Urinary bladder (tissue), 4 donors: ENCODE measurements around the gene ZNF281. TPM values are rescaled to one million over a fixed set of nuclear protein-coding genes. Genes with fewer than 3 reads are reported as not detected.
"Not testable (repeated sequence)": the region's sequence is repeated elsewhere in the genome, so short reads cannot be mapped to it uniquely, and the experiment has no call there.

Source experiments
- DNase-seq: peaks from one replicate; pipeline ENCODE4 v3.0.0-alpha.2; 2015; ENCODE audit errors: extremely low spot score
- H3K27ac ChIP-seq: one replicate; pipeline ENCODE4 v1.5.1; 2013; ENCODE audit warnings: low read depth, mild to moderate bottlenecking, moderate library complexity
- H3K36me3 ChIP-seq: one replicate; pipeline ENCODE4 v1.6.1; 2013; ENCODE audit warnings: mild to moderate bottlenecking, moderate library complexity; ENCODE audit not compliant: insufficient read depth
- H3K4me1 ChIP-seq: one replicate; pipeline ENCODE4 v1.6.1; 2013; ENCODE audit warnings: mild to moderate bottlenecking, moderate library complexity; ENCODE audit not compliant: insufficient read depth
- H3K4me3 ChIP-seq: one replicate; pipeline ENCODE4 v1.5.1; 2013; ENCODE audit warnings: low read depth, low read length
- WGBS: extraction: QIAGEN DNeasy Blood & Tissue Kit; methylation state at CpG from one replicate; pipeline ENCODE4 v1.1.7; 2013; 5-methylcytosine and 5-hydroxymethylcytosine counted together
- polyA plus RNA-seq: library from polyadenylated mRNA; stranded (reverse); fragments of 200-250 nt; gene quantifications from one replicate; pipeline ENCODE4 v1.2.3, GENCODE V29; 2013
- total RNA-seq: library from RNA; depleted of rRNA; stranded (reverse); fragments of >200 nt; gene quantifications from one replicate; pipeline ENCODE4 v1.2.3, GENCODE V29; 2014
- donor health status: healthy with polysubstance abuse.
- donor health status: healthy.

ZNF281 gene
- total and polyA plus RNA-seq, 2 donors: 6.4 to 28.0 TPM

- no peaks in the 10 kb centered on the region for H3K4me1 ChIP-seq
- H3K27ac ChIP-seq: no peak overlapping the region
- WGBS: 10% methylated on average over 2 of the region's 2 CpGs
Observed at GRCh38 chr1:200415789-200416593, 6.2 kb upstream of the ZNF281 start.

GRCh38 chr1:200415227-200415626, 5.4 kb upstream of the ZNF281 start:
- H3K36me3 ChIP-seq: no peaks in the 10 kb centered on the region
- H3K4me3 ChIP-seq: no peak overlapping the region
- 53% methylated on average over 1 of the region's 1 CpG for WGBS
- H3K27ac ChIP-seq: no peak overlapping the region
- H3K4me1 ChIP-seq: no peaks in the 10 kb centered on the region
- DNase-seq: no peak

More at GRCh38 chr1:200415789-200416593, 6.2 kb upstream of the ZNF281 start:
- Histone ChIP-seq H3K36me3 (no peaks in the 10 kb centered on the region), H3K4me3 (no peak overlapping the region)
- peak; percentile 28 for DNase-seq

GRCh38 chr1:200414657-200415056, 4.8 kb upstream of the ZNF281 start:
- H3K27ac ChIP-seq: no peak overlapping the region
- WGBS: 94% methylated on average over 4 of the region's 4 CpGs

GRCh38 chr1:200413766-200414165, 3.9 kb upstream of the ZNF281 start:
- WGBS: 71% methylated on average over 11 of the region's 11 CpGs
- not testable (repeated sequence) for DNase-seq, H3K36me3 ChIP-seq

More at GRCh38 chr1:200414657-200415056, 4.8 kb upstream of the ZNF281 start:
- DNase-seq: no peak
- no peaks in the 10 kb centered on the region for H3K36me3 ChIP-seq
- no peaks in the 10 kb centered on the region for H3K4me1 ChIP-seq
- no peak overlapping the region for H3K4me3 ChIP-seq

GRCh38 chr1:200411406-200412257, 1.8 kb upstream of the ZNF281 start:
- no peaks in the 10 kb centered on the region for H3K36me3 ChIP-seq
- 43% methylated on average over 20 of the region's 20 CpGs for WGBS
- DNase-seq: no peak
- H3K4me1 ChIP-seq: no peaks in the 10 kb centered on the region
- no peak overlapping the region for H3K27ac ChIP-seq
- no peak overlapping the region for H3K4me3 ChIP-seq

More at GRCh38 chr1:200413766-200414165, 3.9 kb upstream of the ZNF281 start:
- not testable (repeated sequence) for H3K4me3 ChIP-seq, H3K4me1 ChIP-seq, H3K27ac ChIP-seq

- H3K36me3 ChIP-seq: no peaks in the 10 kb centered on the region
Observed at GRCh38 chr1:200410566-200410878, 686 bp upstream of the ZNF281 start.

GRCh38 chr1:200409203-200409760, 554 bp downstream of the ZNF281 start:
- Histone ChIP-seq H3K27ac (peak overlapping the region; percentile 67), H3K4me1 (no peaks in the 10 kb centered on the region), H3K36me3 (no peaks in the 10 kb centered on the region), H3K4me3 (peak overlapping the region; percentile 95)
- DNase-seq: no peak
- 2% methylated on average over 41 of the region's 41 CpGs for WGBS

More at GRCh38 chr1:200410566-200410878, 686 bp upstream of the ZNF281 start:
- Histone ChIP-seq H3K4me1 (no peaks in the 10 kb centered on the region), H3K27ac (no peak overlapping the region), H3K4me3 (peak overlapping the region; percentile 95)
- peak; percentile 33 for DNase-seq
- 11% methylated on average over 8 of the region's 8 CpGs for WGBS

- H3K36me3 ChIP-seq: no peaks in the 10 kb centered on the region
- no peak overlapping the region for H3K4me3 ChIP-seq
- no peak for DNase-seq
- WGBS: 92% methylated on average over 8 of the region's 8 CpGs
- no peaks in the 10 kb centered on the region for H3K4me1 ChIP-seq
- H3K27ac ChIP-seq: no peak overlapping the region
Observed at GRCh38 chr1:200406161-200406797, 3.6 kb downstream of the ZNF281 start.

- H3K4me3 ChIP-seq: no peak overlapping the region
- no peaks in the 10 kb centered on the region for H3K36me3 ChIP-seq
- DNase-seq: no peak
- 68% methylated on average over 2 of the region's 2 CpGs for WGBS
- H3K27ac ChIP-seq: no peak overlapping the region
- H3K4me1 ChIP-seq: no peaks in the 10 kb centered on the region
Observed at GRCh38 chr1:200405264-200405663, 4.6 kb downstream of the ZNF281 start.

- Histone ChIP-seq H3K4me1 (no peaks in the 10 kb centered on the region), H3K27ac (no peak overlapping the region), H3K36me3 (no peaks in the 10 kb centered on the region), H3K4me3 (no peak overlapping the region)
- no peak for DNase-seq
- WGBS: 61% methylated on average over 1 of the region's 1 CpG
Observed at GRCh38 chr1:200401708-200402107, 8.1 kb downstream of the ZNF281 start.

GRCh38 chr1:200401263-200401662, 8.6 kb downstream of the ZNF281 start:
- Histone ChIP-seq H3K36me3 (no peaks in the 10 kb centered on the region), H3K4me1 (no peaks in the 10 kb centered on the region), H3K27ac (no peak overlapping the region), H3K4me3 (no peak overlapping the region)
- WGBS: 62% methylated on average over 2 of the region's 2 CpGs
- no peak for DNase-seq

GRCh38 chr1:200400556-200400955, 9.3 kb downstream of the ZNF281 start:
- Histone ChIP-seq H3K4me1 (no peaks in the 10 kb centered on the region), H3K27ac (no peak overlapping the region), H3K4me3 (no peak overlapping the region), H3K36me3 (no peaks in the 10 kb centered on the region)
- WGBS: 69% methylated on average over 2 of the region's 2 CpGs
- no peak for DNase-seq

GRCh38 chr1:200399860-200400259, 10.0 kb downstream of the ZNF281 start:
- 98% methylated on average over 1 of the region's 1 CpG for WGBS
- no peak overlapping the region for H3K27ac ChIP-seq

More at GRCh38 chr1:200399860-200400259, 10.0 kb downstream of the ZNF281 start:
- Histone ChIP-seq H3K4me3 (no peak overlapping the region), H3K4me1 (no peaks in the 10 kb centered on the region), H3K36me3 (no peaks in the 10 kb centered on the region)
- DNase-seq: no peak
